GM19193 (cell line): ENCODE data around the gene LSM7.

ENCODE experiments used
- POLR2A ChIP-seq: IDR thresholded peaks from 4 replicates; pipeline ENCODE4 v1.6.1; 2011; ENCODE audit not compliant: insufficient read depth, insufficient read length; ENCODE audit errors: extremely low read depth

The LSM7 gene

GRCh38 chr19:2324220-2324948 is 4.0 kb downstream of the LSM7 start:
- no peak for TF ChIP-seq POLR2A

- no peak for TF ChIP-seq POLR2A
Observed at GRCh38 chr19:2323707-2324106, 4.7 kb downstream of the LSM7 start.

- TF ChIP-seq POLR2A: no peak
Observed at GRCh38 chr19:2321565-2322283, 6.7 kb downstream of the LSM7 start.

GRCh38 chr19:2320939-2321338 is 7.4 kb downstream of the LSM7 start:
- no peak for TF ChIP-seq POLR2A

DNA sequence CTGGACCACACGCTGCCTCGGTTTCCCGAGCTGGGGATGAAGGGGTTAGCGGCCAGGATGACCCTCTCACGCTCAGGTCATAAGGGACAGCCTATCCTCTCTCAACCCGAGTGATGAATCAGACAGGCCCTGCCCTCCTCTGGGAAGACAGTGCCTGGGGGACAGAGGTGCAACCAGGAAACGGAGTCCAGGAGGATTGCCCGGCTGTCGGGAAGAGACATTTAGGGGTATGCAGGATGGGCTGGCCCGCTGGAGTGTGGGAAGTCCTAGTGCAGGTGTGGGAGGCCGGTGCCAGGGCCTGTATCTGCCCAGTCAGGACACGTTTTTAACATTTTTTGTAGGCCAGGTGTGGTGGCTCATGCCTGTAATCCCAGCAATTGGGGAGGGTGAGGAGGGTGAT is 8.3 kb downstream of the LSM7 start:
- no peak for TF ChIP-seq POLR2A

- no peak for TF ChIP-seq POLR2A
Observed at GRCh38 chr19:2319551-2319950, 8.8 kb downstream of the LSM7 start.

GRCh38 chr19:2318923-2319322 is 9.5 kb downstream of the LSM7 start:
- no peak for TF ChIP-seq POLR2A

- TF ChIP-seq POLR2A: no peak
Observed at GRCh38 chr19:2317756-2318155, 10.6 kb downstream of the LSM7 start.

- TF ChIP-seq POLR2A: no peak
Observed at GRCh38 chr19:2317300-2317699, 11.1 kb downstream of the LSM7 start.

GRCh38 chr19:2315818-2316353 is 12.5 kb downstream of the LSM7 start:
- no peak for TF ChIP-seq POLR2A

DNA sequence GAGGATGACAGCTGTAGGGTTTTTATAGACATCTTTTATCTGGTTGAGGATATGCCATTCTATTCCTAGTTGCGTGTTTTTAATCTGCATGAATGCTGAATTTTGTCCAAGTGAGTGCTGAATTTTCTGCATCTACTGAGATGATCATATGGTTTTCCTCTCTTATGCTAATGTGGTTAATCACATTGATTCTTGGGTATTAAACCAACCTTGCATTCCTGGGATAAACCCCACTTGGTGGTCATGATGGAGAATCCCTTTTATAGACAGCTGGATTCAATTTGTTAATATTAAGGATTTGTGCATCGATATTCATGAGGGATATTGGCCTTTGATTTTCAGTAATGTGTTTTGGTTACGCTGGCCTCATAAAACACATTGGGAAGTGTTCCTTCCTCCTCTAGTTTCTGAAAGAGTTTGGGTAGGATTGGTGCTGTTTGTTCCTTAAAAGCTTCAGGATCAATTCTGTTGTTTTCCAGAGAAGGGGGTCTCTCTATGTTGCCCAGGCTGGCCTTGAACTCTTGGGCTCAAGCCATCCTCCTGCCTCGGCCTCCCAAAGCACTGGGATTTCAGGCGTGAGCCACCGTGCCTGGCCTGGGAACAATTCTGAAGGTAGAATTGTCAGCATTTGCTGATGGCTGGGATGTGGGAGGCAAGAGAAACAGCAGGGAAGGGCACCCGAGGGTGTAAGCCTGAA is 13.1 kb downstream of the LSM7 start:
- TF ChIP-seq POLR2A: no peak

DNA sequence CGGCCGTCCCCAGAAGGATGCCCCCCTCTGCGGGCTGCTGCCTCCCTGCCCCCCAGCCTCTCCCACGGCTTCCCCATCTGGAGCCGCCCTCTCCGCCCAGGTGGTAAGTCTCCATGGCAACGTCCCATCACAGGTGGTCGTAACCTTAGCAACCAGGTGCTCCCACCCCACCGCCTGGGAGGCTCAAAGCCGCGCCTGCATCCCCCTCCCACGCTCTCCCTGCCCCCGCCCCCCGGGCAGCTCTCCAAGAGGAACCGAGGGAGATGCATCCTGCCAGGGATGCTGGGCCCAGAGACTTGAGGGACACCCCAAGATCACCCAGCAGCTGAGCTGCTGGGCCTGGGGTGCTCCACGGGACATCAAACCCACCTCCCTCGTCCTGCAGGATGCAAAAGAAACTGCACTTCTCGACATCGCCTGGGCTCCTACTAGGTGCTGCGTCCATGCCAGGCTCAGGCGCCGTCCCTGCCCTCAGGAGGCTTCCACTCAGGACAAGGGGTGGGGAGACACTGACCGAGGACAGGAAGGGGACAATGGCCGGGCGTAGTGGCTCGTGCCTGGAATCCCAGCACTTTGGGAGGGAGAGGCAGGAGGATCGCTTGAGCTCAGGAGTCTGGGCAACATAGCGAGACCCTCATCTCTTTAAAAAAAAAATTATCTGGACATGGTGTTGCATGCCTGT is 15.4 kb downstream of the LSM7 start:
- no peak for TF ChIP-seq POLR2A

- TF ChIP-seq POLR2A: no peak
Observed at GRCh38 chr19:2311093-2311492, 17.3 kb downstream of the LSM7 start.

DNA sequence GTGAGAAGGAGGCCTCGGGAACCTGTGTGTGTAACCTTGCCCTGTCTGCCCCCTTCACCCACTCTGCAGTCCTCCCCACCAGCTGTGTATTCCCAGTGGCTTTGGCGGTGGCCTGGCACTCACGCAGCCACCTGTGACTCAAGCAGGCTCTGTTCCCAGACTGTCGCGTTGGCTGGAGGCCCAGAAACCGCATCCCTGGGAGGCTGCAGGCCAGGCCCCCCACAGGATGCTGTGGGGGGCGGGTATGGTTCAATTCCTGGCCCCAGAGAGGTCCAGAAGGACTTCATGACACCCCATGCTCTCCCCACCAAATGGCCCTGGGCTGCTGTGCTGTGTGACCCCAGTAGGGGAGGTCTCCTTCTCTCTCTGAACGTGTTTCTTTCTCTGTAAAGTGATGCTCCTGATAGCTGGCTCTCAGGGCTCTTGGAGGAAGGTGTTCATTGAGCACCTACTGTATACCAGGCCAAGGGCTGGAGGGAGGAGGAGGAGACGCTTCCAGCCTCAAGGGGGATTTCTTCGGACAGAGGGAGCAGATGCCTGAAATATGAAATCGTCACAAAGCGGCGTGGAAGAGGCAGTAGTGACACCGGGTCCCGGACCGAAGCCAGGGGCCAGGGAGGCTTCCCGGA is 18.5 kb downstream of the LSM7 start:
- TF ChIP-seq POLR2A: no peak
